NAMALWA (cell line): Measurements from ENCODE around the gene CCNQ.

Experiments
- DNase-seq: peaks from one replicate; pipeline ENCODE4 v3.0.0-alpha.2; 2015; ENCODE audit warnings: low spot score

The CCNQ gene

GRCh38 chrX:153598541-153599191, at the start of gene CCNQ:
CCNQ (minus strand) TSS chrX:153599139; CDS start chrX:153599073, 66 bp downstream.
- peak; percentile 39 for DNase-seq

GRCh38 chrX:153647461-153648357, 48.8 kb upstream of the CCNQ start:
- DNase-seq: no peak

GRCh38 chrX:153646620-153647373, 47.9 kb upstream of the CCNQ start, which contains the start of gene DUSP9:
DUSP9 (plus strand) TSS chrX:153647203; CDS start chrX:153647954, 751 bp downstream.
- DNase-seq: no peak

GRCh38 chrX:153645921-153646488, 47.1 kb upstream of the CCNQ start:
- DNase-seq: no peak

- no peak for DNase-seq
These were observed 46.2 kb upstream of the CCNQ start for GRCh38 chrX:153645151-153645550.

GRCh38 chrX:153644356-153645125, 45.6 kb upstream of the CCNQ start:
- DNase-seq: no peak

- no peak for DNase-seq
These were observed 44.8 kb upstream of the CCNQ start for GRCh38 chrX:153643431-153644351.

GRCh38 chrX:153642655-153643430, 43.9 kb upstream of the CCNQ start:
- DNase-seq: no peak

GRCh38 chrX:153642051-153642654, 43.2 kb upstream of the CCNQ start:
- DNase-seq: no peak

- no peak for DNase-seq
These were observed 42.7 kb upstream of the CCNQ start for GRCh38 chrX:153641627-153642026.

- no peak for DNase-seq
These were observed 42.0 kb upstream of the CCNQ start for GRCh38 chrX:153640736-153641575.

- DNase-seq: no peak
These were observed 41.2 kb upstream of the CCNQ start for GRCh38 chrX:153640045-153640686.

GRCh38 chrX:153639177-153640044, 40.5 kb upstream of the CCNQ start:
- no peak for DNase-seq

- no peak for DNase-seq
These were observed 39.7 kb upstream of the CCNQ start for GRCh38 chrX:153638436-153639176.

- DNase-seq: no peak
These were observed 39.1 kb upstream of the CCNQ start for GRCh38 chrX:153638041-153638371.
